Fibroblast of the aortic adventitia (primary cell): ENCODE measurements around the gene IMMP2L. TPM values are rescaled to one million over a fixed set of nuclear protein-coding genes. Genes with fewer than 3 reads are reported as not detected.

Source experiments
- DNase-seq: peaks from one replicate; pipeline ENCODE4 v3.0.0-alpha.2; 2010; ENCODE audit warnings: low read depth
- H3K4me3 ChIP-seq: 2 replicates; pipeline ENCODE4 v1.5.1; 2011; ENCODE audit warnings: low read depth, mild to moderate bottlenecking, control low read depth, low read length, moderate library complexity
- total RNA-seq: library from RNA; depleted of rRNA; stranded (reverse); fragments of >200 nt; gene quantifications from 2 replicates; pipeline ENCODE4 v1.2.3, GENCODE V29; 2012; ENCODE audit warnings: low replicate concordance
- TF ChIP-seq, protein P1 (sequence below): IDR thresholded peaks from 2 replicates; pipeline ENCODE4 v1.5.1; 2011; ENCODE audit warnings: mild to moderate bottlenecking, low read length, control low read depth, inconsistent platforms; ENCODE audit not compliant: insufficient read depth

The IMMP2L gene
- total RNA-seq, 1 donor, result 9.9 TPM

GRCh38 chr7:110771717-110772116 is 790.6 kb downstream of the IMMP2L start:
- DNase-seq, result no peak
- no peak overlapping the region for H3K4me3 ChIP-seq
- TF ChIP-seq, protein P1, sequence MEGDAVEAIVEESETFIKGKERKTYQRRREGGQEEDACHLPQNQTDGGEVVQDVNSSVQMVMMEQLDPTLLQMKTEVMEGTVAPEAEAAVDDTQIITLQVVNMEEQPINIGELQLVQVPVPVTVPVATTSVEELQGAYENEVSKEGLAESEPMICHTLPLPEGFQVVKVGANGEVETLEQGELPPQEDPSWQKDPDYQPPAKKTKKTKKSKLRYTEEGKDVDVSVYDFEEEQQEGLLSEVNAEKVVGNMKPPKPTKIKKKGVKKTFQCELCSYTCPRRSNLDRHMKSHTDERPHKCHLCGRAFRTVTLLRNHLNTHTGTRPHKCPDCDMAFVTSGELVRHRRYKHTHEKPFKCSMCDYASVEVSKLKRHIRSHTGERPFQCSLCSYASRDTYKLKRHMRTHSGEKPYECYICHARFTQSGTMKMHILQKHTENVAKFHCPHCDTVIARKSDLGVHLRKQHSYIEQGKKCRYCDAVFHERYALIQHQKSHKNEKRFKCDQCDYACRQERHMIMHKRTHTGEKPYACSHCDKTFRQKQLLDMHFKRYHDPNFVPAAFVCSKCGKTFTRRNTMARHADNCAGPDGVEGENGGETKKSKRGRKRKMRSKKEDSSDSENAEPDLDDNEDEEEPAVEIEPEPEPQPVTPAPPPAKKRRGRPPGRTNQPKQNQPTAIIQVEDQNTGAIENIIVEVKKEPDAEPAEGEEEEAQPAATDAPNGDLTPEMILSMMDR, result no peak

DNA sequence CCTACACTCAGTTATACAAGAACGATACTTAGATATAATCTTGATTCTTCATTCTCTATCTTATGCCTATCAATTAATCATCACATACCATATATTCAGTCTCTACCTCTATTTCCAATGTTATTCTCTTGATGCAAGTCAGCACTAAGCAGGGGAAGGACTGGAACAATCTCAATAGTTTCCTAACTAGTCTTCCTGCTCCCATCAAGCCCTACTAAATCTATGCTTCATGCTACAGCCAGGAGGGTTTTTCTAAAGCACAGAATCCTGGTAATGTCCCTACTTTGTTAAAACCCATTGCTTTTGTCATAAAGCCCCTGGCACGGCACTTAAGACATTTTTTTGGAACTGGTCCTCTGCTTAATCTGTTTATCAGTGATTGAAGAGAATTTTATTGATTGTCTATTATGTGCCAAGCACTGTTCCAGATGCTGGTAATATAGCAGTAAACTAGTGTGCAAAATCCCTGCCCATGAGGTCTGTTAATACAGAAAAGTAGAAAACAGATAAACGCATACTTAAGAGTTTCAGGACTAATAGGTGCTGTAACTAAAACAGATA is 794.7 kb downstream of the IMMP2L start:
- DNase-seq, result no peak
- H3K4me3 ChIP-seq, result no peak overlapping the region
- TF ChIP-seq, protein P1, result no peak

- H3K4me3 ChIP-seq, result no peak overlapping the region
- no peak for DNase-seq
- TF ChIP-seq, protein P1, result no peak
These were observed 795.4 kb downstream of the IMMP2L start for GRCh38 chr7:110766864-110767263.

DNA sequence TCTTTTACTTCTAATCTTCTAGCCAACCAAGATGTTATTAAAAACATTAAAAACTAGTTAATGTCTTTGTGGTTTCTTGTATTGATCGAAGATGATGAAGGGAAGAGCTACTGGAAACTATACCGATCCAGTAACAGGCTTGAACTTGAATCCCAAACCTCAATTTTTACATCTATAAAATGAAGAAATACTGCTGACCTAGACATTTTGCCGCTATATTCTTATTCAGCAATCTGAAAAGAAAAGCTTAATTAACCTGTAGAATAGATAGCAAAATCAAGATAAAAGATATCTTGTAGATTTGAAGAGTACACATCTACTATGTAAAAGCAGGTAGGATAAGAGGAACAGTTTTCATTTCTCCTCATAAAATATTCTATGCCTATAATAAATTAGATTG is 797.4 kb downstream of the IMMP2L start:
- no peak overlapping the region for H3K4me3 ChIP-seq
- no peak for DNase-seq
- TF ChIP-seq, protein P1, result no peak

DNA sequence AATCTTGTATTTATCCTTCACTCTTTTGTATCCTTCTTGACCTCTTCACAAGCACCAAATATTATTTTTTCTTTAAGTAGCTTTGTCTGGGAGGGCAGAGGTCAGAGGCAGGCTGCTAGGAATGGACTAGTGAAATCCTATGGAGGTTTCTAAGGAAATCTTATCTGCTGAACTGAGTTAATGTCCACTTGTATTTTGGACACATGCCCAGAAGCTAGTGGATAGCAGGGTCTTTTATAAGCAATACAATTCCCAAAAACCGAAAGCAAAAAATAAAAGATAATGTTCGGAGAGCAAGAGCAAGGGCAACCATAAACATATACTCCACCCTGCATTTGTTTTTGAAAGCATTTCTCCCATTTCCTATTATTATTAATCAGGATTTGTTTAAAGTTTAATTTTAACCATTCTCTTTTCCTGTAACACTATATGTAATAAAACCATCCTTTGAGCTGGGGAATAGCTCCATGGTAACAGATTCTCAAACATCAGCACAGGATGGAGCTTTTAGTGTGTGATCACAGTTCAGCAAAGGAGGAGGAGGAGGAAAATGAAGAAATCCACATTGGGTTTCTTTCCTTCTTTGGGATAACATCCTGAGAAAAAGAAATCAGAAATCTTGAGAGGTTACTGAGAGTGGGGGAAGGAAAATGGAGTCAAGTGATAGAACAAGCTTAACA is 799.6 kb downstream of the IMMP2L start:
- TF ChIP-seq, protein P1, result no peak
- DNase-seq, result no peak
- H3K4me3 ChIP-seq, result no peak overlapping the region

DNA sequence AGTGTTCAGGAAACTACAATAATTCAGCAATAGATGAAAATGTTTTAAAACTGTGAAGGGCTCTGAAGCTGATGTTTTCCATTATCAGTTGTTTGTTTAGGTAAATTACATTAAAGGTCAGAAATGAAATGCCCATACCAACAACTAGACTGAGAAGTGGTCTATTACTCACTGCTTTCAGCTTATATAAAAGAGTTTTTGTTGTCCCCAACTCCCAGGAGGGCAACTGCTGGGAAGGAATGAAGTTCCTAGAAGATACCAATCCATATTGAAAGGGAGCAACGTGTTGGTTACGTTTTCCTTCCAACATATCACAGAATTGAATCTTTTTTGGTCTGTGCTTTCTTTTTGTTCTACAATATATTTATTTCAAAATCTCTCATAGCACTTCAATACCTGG is 802.0 kb downstream of the IMMP2L start:
- H3K4me3 ChIP-seq, result no peak overlapping the region
- TF ChIP-seq, protein P1, result no peak
- DNase-seq, result no peak
